NT2/D1 (cell line): ENCODE data around the gene FOXG1.

ENCODE experiments used
- YY1 ChIP-seq: IDR thresholded peaks from 2 replicates; pipeline ENCODE4 v1.6.1; 2011; ENCODE audit not compliant: insufficient read length, insufficient read depth
- ZNF274 ChIP-seq: IDR thresholded peaks from 2 replicates; pipeline ENCODE4 v1.6.1; 2011; ENCODE audit warnings: mild to moderate bottlenecking, low read depth, low read length

DNA sequence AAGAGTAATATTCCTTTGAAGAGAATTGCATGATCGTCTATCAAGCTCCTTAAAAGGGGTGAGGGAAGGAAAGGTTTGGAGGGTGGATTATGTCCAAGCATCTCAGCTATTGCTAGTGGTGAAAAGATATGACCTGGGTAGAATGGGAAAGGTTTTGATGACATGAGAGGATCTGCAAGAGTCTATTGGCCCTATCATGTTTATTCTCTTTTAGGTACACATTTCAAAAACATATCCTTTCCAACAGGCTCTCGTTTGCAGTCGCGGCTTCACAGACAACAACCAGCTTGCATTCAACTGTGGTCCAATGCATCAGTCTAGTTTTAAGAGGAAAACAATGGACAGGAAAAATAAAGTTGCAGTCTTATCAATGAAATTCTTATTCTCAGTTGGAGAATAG, 17.1 kb downstream of the FOXG1 start:
- TF ChIP-seq ZNF274 (no peak), YY1 (no peak)
